Heart left ventricle (tissue), 13 donors: ENCODE data around the gene SMCO3.

Experiments
- POLR2A ChIP-seq, 2 donors: fragments of 450-650 bp; IDR thresholded peaks; one replicate each; pipeline ENCODE4 v1.6.1; 2017; ENCODE audit warnings: antibody characterized with exemption in 2 of 2, mild to moderate bottlenecking in 2 of 2, moderate library complexity in 2 of 2
- TF ChIP-seq, protein P1 (sequence below), 12 donors: fragments of 200-600 bp; sonication (generic) in 4 of 12; IDR thresholded peaks; one replicate each; pipeline versions ENCODE4 v1.5.0 to v1.8.0; 2018 to 2022; ENCODE audit warnings: antibody characterized with exemption in 12 of 12, mild to moderate bottlenecking in 5 of 12
- donor health status: ischemic (EF 13 %, LVEDD 7.1; RV severe dilation, severe dysfunction).
- donor health status: DM: no; HTN: yes; CAD: no.
- donor health status: DM: no; HTN: no; CAD: no.
- donor health status: ischemic (EF 25% LVEDD 6.9; RV normal size, moderate dysfunction).
- donor health status: ischemic (EF 25% LVEDD 5.7; RV mildly dilated, moderate dysfunction).
- donor health status: ischemic (EF 35%, LVEDD 5.7; RV mildly dilated, moderate dysfunction).
- donor health status: nonischemic (EF 11% LVEDD 7.7; RV severe dilation, severe dysfunction).
- donor health status: DM: yes; HTN: yes; CAD: no.
- donor health status: PGD.
- donor health status: ischemic (EF 29% LVEDD 5.4; RV normal size, mild dysfunction).
- donor health status: nonischemic (EF 23%, LVEDD 6.1; RV moderate dilation, normal function).

GRCh38 chr12:14802247-14802646, 11.7 kb downstream of the SMCO3 start:
- TF ChIP-seq, protein P1, sequence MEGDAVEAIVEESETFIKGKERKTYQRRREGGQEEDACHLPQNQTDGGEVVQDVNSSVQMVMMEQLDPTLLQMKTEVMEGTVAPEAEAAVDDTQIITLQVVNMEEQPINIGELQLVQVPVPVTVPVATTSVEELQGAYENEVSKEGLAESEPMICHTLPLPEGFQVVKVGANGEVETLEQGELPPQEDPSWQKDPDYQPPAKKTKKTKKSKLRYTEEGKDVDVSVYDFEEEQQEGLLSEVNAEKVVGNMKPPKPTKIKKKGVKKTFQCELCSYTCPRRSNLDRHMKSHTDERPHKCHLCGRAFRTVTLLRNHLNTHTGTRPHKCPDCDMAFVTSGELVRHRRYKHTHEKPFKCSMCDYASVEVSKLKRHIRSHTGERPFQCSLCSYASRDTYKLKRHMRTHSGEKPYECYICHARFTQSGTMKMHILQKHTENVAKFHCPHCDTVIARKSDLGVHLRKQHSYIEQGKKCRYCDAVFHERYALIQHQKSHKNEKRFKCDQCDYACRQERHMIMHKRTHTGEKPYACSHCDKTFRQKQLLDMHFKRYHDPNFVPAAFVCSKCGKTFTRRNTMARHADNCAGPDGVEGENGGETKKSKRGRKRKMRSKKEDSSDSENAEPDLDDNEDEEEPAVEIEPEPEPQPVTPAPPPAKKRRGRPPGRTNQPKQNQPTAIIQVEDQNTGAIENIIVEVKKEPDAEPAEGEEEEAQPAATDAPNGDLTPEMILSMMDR (IDR thresholded peaks at IDR 0.05): no peak
- TF ChIP-seq POLR2A (IDR thresholded peaks at IDR 0.05): no peak
